Kidney (tissue), 14 donors: ENCODE measurements around the gene KDM6A. TPM values are rescaled to one million over a fixed set of nuclear protein-coding genes. Genes with fewer than 3 reads are reported as not detected.

Experiments
- DNase-seq, 5 donors: peaks; one replicate each; pipeline ENCODE4 v3.0.0-alpha.2; 2013 to 2020
- FAIRE-seq: peaks from 2 replicates; lab custom pipeline; 2012; peaks lifted over from hg19 to GRCh38; lab: Jason Lieb, UNC
- H3K27ac ChIP-seq, 2 donors: one replicate each; pipeline ENCODE4 v1.7.0; 2013; ENCODE audit warnings: low read depth in 2 of 2, low read length in 2 of 2, inconsistent platforms in 1 of 2
- H3K27me3 ChIP-seq: one replicate; pipeline ENCODE4 v1.7.1; 2013; ENCODE audit warnings: low read length, inconsistent platforms; ENCODE audit not compliant: control insufficient read depth, insufficient read depth
- H3K36me3 ChIP-seq, 3 donors: one replicate each; pipeline versions ENCODE4 v1.7.0 to v1.7.1; 2013; ENCODE audit warnings: low read length in 3 of 3, control low read depth in 1 of 3, inconsistent platforms in 1 of 3; ENCODE audit not compliant: insufficient read depth in 3 of 3, control insufficient read depth in 2 of 3
- H3K4me1 ChIP-seq, 3 donors: one replicate each; pipeline versions ENCODE4 v1.7.0 to v1.7.1; 2013; ENCODE audit warnings: low read length in 3 of 3, inconsistent platforms in 1 of 3, low read depth in 1 of 3; ENCODE audit not compliant: control insufficient read depth in 2 of 3, insufficient read depth in 2 of 3
- H3K4me3 ChIP-seq, 3 donors: one replicate each; pipeline versions ENCODE4 v1.7.0 to v1.8.1; 2013; ENCODE audit warnings: low read length in 3 of 3, control low read depth in 1 of 3, inconsistent platforms in 1 of 3
- H3K9ac ChIP-seq, 3 donors: one replicate each; pipeline versions ENCODE4 v1.7.0 to v1.7.1; 2013; ENCODE audit warnings: low read length in 3 of 3, control low read depth in 1 of 3, inconsistent platforms in 1 of 3
- H3K9me3 ChIP-seq, 3 donors: one replicate each; pipeline versions ENCODE4 v1.7.0 to v1.7.1; 2013; ENCODE audit warnings: low read length in 3 of 3, control low read depth in 1 of 3, inconsistent platforms in 1 of 3; ENCODE audit not compliant: control insufficient read depth in 2 of 3, insufficient read depth in 1 of 3
- CTCF ChIP-seq: IDR thresholded peaks from 3 replicates; pipeline ENCODE4 v1.5.1; 2012; ENCODE audit warnings: mild to moderate bottlenecking, moderate library complexity, borderline replicate concordance; ENCODE audit not compliant: insufficient read depth; ENCODE audit errors: extremely low read depth
- intact Hi-C: fragments of 100-400 bp; cut with DNase I; formaldehyde crosslinking; loops from one replicate; pipeline ENCODE4 v1.11.1; 2022
- polyA plus RNA-seq: library from polyadenylated mRNA; stranded (reverse); fragments of 350-450 nt; fragmentation: Illumina TruSeq; extraction: RNeasy Lipid Tissue Mini Kit (QIAGEN cat#74804); gene quantifications from one replicate; pipeline ENCODE4 v1.2.3, GENCODE V29; 2014; ENCODE audit warnings: low read depth, low replicate concordance; ENCODE audit not compliant: insufficient read depth
- total RNA-seq: library from RNA; stranded (reverse); fragmentation: NEBNext Ultra II Directional; extraction: Animal tissue kit (Norgen Biotek cat#: 25700); gene quantifications from one replicate; pipeline ENCODE4 v1.2.1, GENCODE V29; 2021
- donor health status: control.
- donor health status: control.
- donor health status: control.
- donor health status: control.
- donor health status: control.
- donor health status: DM: yes; HTN: yes; CAD: no.
- donor health status: Normal renal cell carcinoma (clear cell type).

The KDM6A gene
- total and polyA plus RNA-seq, 2 donors from 2014 or later: 7.7 to 40.8 TPM

- no peak overlapping the region for H3K4me3 ChIP-seq
- no peak for FAIRE-seq
- H3K4me1 ChIP-seq: peaks cover 0 to 8% (median 3%) of the 10 kb centered on the region in 3 donors
Measured at GRCh38 chrX:44918722-44919121, 45.7 kb downstream of the KDM6A start.

DNA sequence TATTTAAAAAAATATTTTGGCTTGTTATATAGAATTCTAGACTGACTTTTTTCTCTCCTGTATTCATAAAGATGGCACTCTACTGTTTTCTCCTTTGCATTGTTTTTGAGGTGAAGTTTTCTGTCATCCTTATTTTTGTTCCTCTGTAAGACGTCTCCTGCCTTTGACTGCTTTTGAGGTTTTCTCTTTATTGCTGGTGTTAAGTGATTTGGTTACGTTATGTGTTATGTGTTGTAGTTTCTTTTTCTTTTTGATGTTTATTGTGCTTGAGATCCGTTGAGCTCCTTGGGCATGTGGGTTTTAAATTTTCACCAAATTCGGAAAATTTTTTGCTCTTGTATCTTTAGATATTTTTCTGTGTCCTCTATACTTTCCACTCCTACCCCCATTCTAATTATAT lies 50.0 kb downstream of the KDM6A start:
- TF ChIP-seq CTCF: no peak
- H3K9me3 ChIP-seq: no peaks in the 10 kb centered on the region
- H3K4me3 ChIP-seq: no peak overlapping the region
- H3K36me3 ChIP-seq: no peaks in the 10 kb centered on the region
- DNase-seq (no peak), FAIRE-seq (peak; percentile 3)
- no peak overlapping the region for H3K9ac ChIP-seq
- intact Hi-C loops: no loop called here
- no peaks in the 10 kb centered on the region for H3K4me1 ChIP-seq
- no peak overlapping the region for H3K27ac ChIP-seq
- H3K27me3 ChIP-seq: no peaks in the 10 kb centered on the region

More at GRCh38 chrX:44918722-44919121, 45.7 kb downstream of the KDM6A start:
- Histone ChIP-seq H3K9me3 (no peaks in the 10 kb centered on the region), H3K9ac (no peak overlapping the region), H3K36me3 (no peaks in the 10 kb centered on the region), H3K27me3 (no peaks in the 10 kb centered on the region), H3K27ac (no peak overlapping the region)
- DNase-seq: no peak
- TF ChIP-seq CTCF: no peak
- intact Hi-C loops: no loop called here

- Histone ChIP-seq H3K4me1 (no peaks in the 10 kb centered on the region), H3K9me3 (no peaks in the 10 kb centered on the region), H3K27ac (no peak overlapping the region), H3K9ac (no peak overlapping the region), H3K36me3 (no peaks in the 10 kb centered on the region), H3K4me3 (no peak overlapping the region), H3K27me3 (no peaks in the 10 kb centered on the region)
- no peak for DNase-seq
- TF ChIP-seq CTCF: no peak
- intact Hi-C loops: no loop called here
- no peak for FAIRE-seq
Measured at GRCh38 chrX:44927398-44927797, 54.4 kb downstream of the KDM6A start.

DNA sequence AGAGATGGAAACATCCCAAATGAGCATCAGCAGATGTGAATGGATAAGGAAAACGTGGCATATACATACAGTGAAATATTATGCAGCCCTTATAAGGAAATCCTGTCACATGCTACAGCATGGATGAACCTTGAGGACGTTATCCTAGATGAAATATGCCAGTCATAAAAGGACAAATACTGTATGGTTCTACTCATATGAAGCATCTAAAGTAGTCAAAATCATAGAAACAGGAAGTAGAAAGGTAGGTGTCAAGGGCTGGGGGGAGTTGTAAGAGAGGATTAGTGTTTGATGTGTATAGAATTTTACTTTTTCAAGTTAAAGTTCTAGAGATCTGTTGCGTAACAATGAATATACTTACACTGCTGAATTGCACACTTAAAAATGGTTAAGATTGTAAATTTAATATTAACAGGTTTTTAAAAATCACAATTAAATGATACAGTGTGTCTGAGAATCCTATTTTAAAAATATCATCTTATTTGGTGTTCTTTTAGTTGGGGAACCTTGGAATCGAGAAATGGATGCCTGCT lies 58.5 kb downstream of the KDM6A start:
- Histone ChIP-seq H3K4me3 (no peak overlapping the region), H3K27me3 (no peaks in the 10 kb centered on the region), H3K36me3 (no peaks in the 10 kb centered on the region), H3K4me1 (peaks cover 0 to 2% (median 0%) of the 10 kb centered on the region in 3 donors), H3K27ac (no peak overlapping the region), H3K9ac (no peak overlapping the region), H3K9me3 (no peaks in the 10 kb centered on the region)
- DNase-seq (no peak), FAIRE-seq (no peak)
- intact Hi-C loops: no loop called here
- no peak for TF ChIP-seq CTCF
